HepG2 (cell line): ENCODE measurements around the gene DOHH. TPM values are rescaled to one million over a fixed set of nuclear protein-coding genes. Genes with fewer than 3 reads are reported as not detected.

Experiments used
- ARNT2 ChIP-seq: sonication (generic); formaldehyde crosslinking; IDR thresholded peaks from 2 replicates; pipeline ENCODE4 v1.8.0; 2022; ENCODE audit warnings: mild to moderate bottlenecking, low read depth, missing genetic modification reagents, moderate library complexity
- ATF6 ChIP-seq: sonication (generic); formaldehyde crosslinking; conservative IDR thresholded peaks from 2 replicates; pipeline ENCODE4 v1.4.0; 2020; ENCODE audit warnings: missing genetic modification reagents
- NCOR1 ChIP-seq: fragments of 200-600 bp; sonication (generic); IDR thresholded peaks from 2 replicates; pipeline ENCODE4 v1.7.0; 2017; ENCODE audit warnings: antibody characterized with exemption, low read length, borderline replicate concordance
- NFYB ChIP-seq: sonication (generic); formaldehyde crosslinking; IDR thresholded peaks from 2 replicates; pipeline ENCODE4 v1.4.0; 2020; ENCODE audit warnings: missing genetic modification reagents
- NR3C1 ChIP-seq: sonication (generic); formaldehyde crosslinking; IDR thresholded peaks from 2 replicates; pipeline ENCODE4 v1.4.0; 2020; ENCODE audit warnings: missing genetic modification reagents
- PBX3 ChIP-seq: sonication (generic); formaldehyde crosslinking; IDR thresholded peaks from 2 replicates; pipeline ENCODE4 v1.8.1; 2023; ENCODE audit warnings: missing genetic modification reagents, inconsistent platforms, borderline replicate concordance
- SNAPC4 ChIP-seq: sonication (generic); formaldehyde crosslinking; IDR thresholded peaks from 2 replicates; pipeline ENCODE4 v1.4.0; 2020; ENCODE audit warnings: mild to moderate bottlenecking, missing genetic modification reagents
- ZMYM2 ChIP-seq: sonication (generic); formaldehyde crosslinking; IDR thresholded peaks from 2 replicates; pipeline ENCODE4 v1.8.0; 2022; ENCODE audit warnings: mild to moderate bottlenecking, missing genetic modification reagents
- ZNF121 ChIP-seq: sonication (generic); formaldehyde crosslinking; IDR thresholded peaks from 2 replicates; pipeline ENCODE4 v1.5.0; 2020; ENCODE audit warnings: mild to moderate bottlenecking, missing genetic modification reagents
- ZNF468 ChIP-seq: sonication (generic); formaldehyde crosslinking; IDR thresholded peaks from 2 replicates; pipeline ENCODE4 v1.8.0; 2022; ENCODE audit warnings: mild to moderate bottlenecking, moderate library complexity, missing genetic modification reagents
- ZNF574 ChIP-seq: sonication (generic); formaldehyde crosslinking; IDR thresholded peaks from 2 replicates; pipeline ENCODE4 v1.4.0; 2020; ENCODE audit warnings: missing genetic modification reagents
- ZNF790 ChIP-seq: sonication (generic); formaldehyde crosslinking; IDR thresholded peaks from 2 replicates; pipeline ENCODE4 v1.8.0; 2022; ENCODE audit warnings: missing genetic modification reagents, mild to moderate bottlenecking, borderline replicate concordance
- ZNF878 ChIP-seq: sonication (generic); formaldehyde crosslinking; IDR thresholded peaks from 2 replicates; pipeline ENCODE4 v1.8.1; 2023; ENCODE audit warnings: mild to moderate bottlenecking, missing genetic modification reagents, moderate library complexity
- ZXDC ChIP-seq: sonication (generic); formaldehyde crosslinking; IDR thresholded peaks from 2 replicates; pipeline ENCODE4 v1.5.0; 2020; ENCODE audit warnings: mild to moderate bottlenecking, missing genetic modification reagents
- polyA plus RNA-seq, 8 experiments: library from polyadenylated mRNA; depleted of rRNA in 3 of 8; stranded (reverse) in 7 of 8; unstranded in 1 of 8; fragments of >200 nt; fragmentation: Illumina TruSeq in 4 of 8; extraction: Trizol in 4 of 8; gene quantifications; 2 replicates each; pipeline versions ENCODE4 v1.2.1 to v1.2.3, GENCODE V29; 2011 to 2016; ENCODE audit warnings: low read depth in 4 of 8, missing spikeins in 1 of 8, mixed read lengths in 1 of 8; ENCODE audit not compliant: insufficient read depth in 1 of 8
- total RNA-seq, 5 experiments: library from RNA; depleted of rRNA; stranded (reverse); fragments of >200 nt; fragmentation: Illumina TruSeq; extraction: Trizol; gene quantifications; 2 replicates each; pipeline ENCODE4 v1.2.3, GENCODE V29; 2016; ENCODE audit warnings: low read depth in 1 of 5

Gene DOHH
- total and polyA plus RNA-seq, 2 of the 13 experiments (the other 11 are each of a cell fraction or from before 2014, with no cell fraction given): 3.5 to 13.7 TPM

GRCh38 chr19:3505598-3506383, 5.3 kb upstream of the DOHH start, which contains the start of gene FZR1 (continued):
- no peak for TF ChIP-seq ZNF878
- TF ChIP-seq ZNF790 (CRISPR knock-in tag): no peak
- peak; percentile 44; the same call in 1 of the 2 replicates for TF ChIP-seq NFYB (CRISPR knock-in tag)
- no peak for TF ChIP-seq NCOR1
- TF ChIP-seq ZXDC (CRISPR knock-in tag): no peak
- peak; percentile 88 for TF ChIP-seq ZNF574 (CRISPR knock-in tag)
- TF ChIP-seq NR3C1 (CRISPR knock-in tag): no peak
- TF ChIP-seq ATF6 (CRISPR knock-in tag): no peak
- peak; percentile 70 for TF ChIP-seq ARNT2
- TF ChIP-seq ZNF468 (CRISPR knock-in tag): no peak
- TF ChIP-seq ZMYM2 (CRISPR knock-in tag): peak; percentile 75; the same call in 1 of the 2 replicates
- TF ChIP-seq PBX3: no peak
- TF ChIP-seq ZNF121 (CRISPR knock-in tag): no peak
- no peak for TF ChIP-seq SNAPC4 (CRISPR knock-in tag)
